Esophagus muscularis mucosa (tissue), 4 donors: ENCODE measurements around the gene GPR157. TPM values are rescaled to one million over a fixed set of nuclear protein-coding genes. Genes with fewer than 3 reads are reported as not detected.

Experiments used
- DNase-seq: peaks from one replicate; pipeline ENCODE4 v3.0.0-alpha.2; 2017; ENCODE audit errors: extremely low spot score
- H3K27ac ChIP-seq, 4 donors: fragments of 200-600 bp; sonication (generic); replicated peaks in 1 of 4; 1 replicate in 3 of 4; 2 replicates in 1 of 4; pipeline ENCODE4 v1.5.1; 2016 to 2019; ENCODE audit warnings: mild to moderate bottlenecking in 1 of 4
- H3K27me3 ChIP-seq, 4 donors: fragments of 200-600 bp; sonication (generic); one replicate each; pipeline versions ENCODE4 v1.5.1 to v1.6.0; 2016 to 2019
- H3K36me3 ChIP-seq, 4 donors: fragments of 200-600 bp; sonication (generic); one replicate each; pipeline ENCODE4 v1.5.1; 2016 to 2019
- H3K4me1 ChIP-seq, 4 donors: fragments of 200-600 bp; sonication (generic); one replicate each; pipeline ENCODE4 v1.5.1; 2016 to 2019
- H3K4me3 ChIP-seq, 4 donors: fragments of 200-600 bp; sonication (generic); 1 replicate in 2 of 4; 2 replicates in 2 of 4; pipeline ENCODE4 v1.5.1; 2016 to 2019; ENCODE audit warnings: mild to moderate bottlenecking in 4 of 4, moderate library complexity in 1 of 4
- H3K9me3 ChIP-seq, 4 donors: fragments of 200-600 bp; sonication (generic); 1 replicate in 3 of 4; 2 replicates in 1 of 4; pipeline ENCODE4 v1.5.1; 2016 to 2019
- CTCF ChIP-seq, 3 experiments: fragments of 200-600 bp in 2 of 3; fragments of 450-650 bp in 1 of 3; sonication (generic) in 2 of 3; IDR thresholded peaks; one replicate each; pipeline ENCODE4 v1.5.1; 2017 to 2019; ENCODE audit warnings: antibody characterized with exemption in 3 of 3, mild to moderate bottlenecking in 2 of 3, moderate library complexity in 1 of 3
- EP300 ChIP-seq: sonication (generic); formaldehyde crosslinking; IDR thresholded peaks from one replicate; pipeline ENCODE4 v1.6.1; 2017; ENCODE audit warnings: antibody characterized with exemption
- POLR2A ChIP-seq: fragments of 450-650 bp; IDR thresholded peaks from one replicate; pipeline ENCODE4 v1.6.1; 2017; ENCODE audit warnings: antibody characterized with exemption, moderate library complexity, mild to moderate bottlenecking, low read depth
- POLR2AphosphoS5 ChIP-seq, 2 donors: sonication (generic); formaldehyde crosslinking; IDR thresholded peaks; one replicate each; pipeline ENCODE4 v1.6.1; 2017; ENCODE audit warnings: antibody characterized with exemption in 2 of 2
- WGBS: methylation state at CpG from one replicate; pipeline ENCODE4 v1.1.5; 2018; 5-methylcytosine and 5-hydroxymethylcytosine counted together
- intact Hi-C: fragments of 100-400 bp; cut with DNase I; formaldehyde crosslinking; loops from one replicate; pipeline ENCODE4 v1.15.1; 2023
- total RNA-seq, 4 donors: library from RNA; depleted of rRNA; stranded (reverse); fragments of >200 nt; gene quantifications; one replicate each; pipeline versions ENCODE4 v1.1.0 to v1.2.1, GENCODE V29; 2016

GPR157 gene
- total RNA-seq, 4 donors from 2014 or later = 2.5 to 8.4 (median 3.8) TPM

- 75% methylated on average over 17 of the region's 19 CpGs for WGBS
- DNase-seq = no peak
- intact Hi-C loops = no loop called here
- Histone ChIP-seq H3K9me3 (no peaks in the 10 kb centered on the region), H3K27ac (no peak overlapping the region), H3K4me1 (peaks cover 0 to 13% (median 6%) of the 10 kb centered on the region in 4 donors), H3K27me3 (no peaks in the 10 kb centered on the region), H3K4me3 (no peak overlapping the region), H3K36me3 (no peaks in the 10 kb centered on the region)
- no peak for TF ChIP-seq POLR2A
- TF ChIP-seq CTCF (IDR thresholded peaks at IDR 0.05) = no peak
- TF ChIP-seq POLR2AphosphoS5 (IDR thresholded peaks at IDR 0.05) = no peak
- TF ChIP-seq EP300 = no peak
Measured at GRCh38 chr1:9078752-9079500, 50.0 kb downstream of the GPR157 start.

DNA sequence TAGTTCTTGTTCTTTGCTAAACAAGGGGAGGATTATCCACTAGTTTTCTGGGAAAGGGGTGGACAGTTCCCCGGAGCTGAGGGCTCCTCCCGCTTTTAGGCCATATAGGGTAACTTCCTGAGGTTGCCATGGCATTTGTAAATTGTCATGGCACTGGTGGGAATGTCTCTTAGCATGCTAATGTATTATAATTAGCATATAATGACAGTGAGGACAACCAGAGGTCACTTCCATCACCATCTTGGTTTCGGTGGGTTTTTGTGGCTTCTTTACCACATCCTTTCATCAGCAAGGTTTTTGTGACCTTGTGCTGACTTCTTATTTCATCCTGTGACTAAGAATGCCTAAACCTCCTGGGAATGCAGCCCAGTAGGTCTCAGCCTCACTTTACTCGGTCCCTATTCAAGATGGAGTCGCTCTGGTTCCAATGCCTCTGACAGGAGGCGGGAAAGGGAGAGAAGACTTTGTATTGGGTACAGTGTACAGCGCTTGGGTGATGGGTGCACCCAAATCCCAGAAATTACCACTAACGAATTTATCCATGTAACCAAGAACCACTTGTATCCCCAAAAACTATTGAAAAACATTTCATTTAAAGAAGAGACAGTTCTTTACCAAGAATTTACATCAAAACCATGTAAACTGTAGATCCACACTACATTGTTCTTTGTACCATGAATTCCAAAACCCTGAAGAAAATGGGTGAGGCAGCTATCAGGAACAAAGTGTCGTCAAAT, 50.7 kb downstream of the GPR157 start:
- Histone ChIP-seq H3K27ac (no peak overlapping the region), H3K36me3 (no peaks in the 10 kb centered on the region), H3K4me1 (peaks cover 0 to 13% (median 6%) of the 10 kb centered on the region in 4 donors), H3K9me3 (no peaks in the 10 kb centered on the region), H3K27me3 (no peaks in the 10 kb centered on the region), H3K4me3 (no peak overlapping the region)
- 82% methylated on average over 9 of the region's 9 CpGs for WGBS
- no peak for DNase-seq
- TF ChIP-seq POLR2AphosphoS5 (IDR thresholded peaks at IDR 0.05) = no peak
- intact Hi-C loops = no loop called here

- WGBS = 63% methylated on average over 5 of the region's 5 CpGs
- Histone ChIP-seq H3K27ac (no peak overlapping the region), H3K4me1 (peaks cover 0 to 22% (median 17%) of the 10 kb centered on the region in 4 donors), H3K4me3 (no peak overlapping the region), H3K9me3 (no peaks in the 10 kb centered on the region), H3K27me3 (no peaks in the 10 kb centered on the region), H3K36me3 (no peaks in the 10 kb centered on the region)
- intact Hi-C loops = no loop called here
- TF ChIP-seq POLR2A (no peak), CTCF (IDR thresholded peaks at IDR 0.05) (no peak), POLR2AphosphoS5 (IDR thresholded peaks at IDR 0.05) (no peak), EP300 (no peak)
- DNase-seq = no peak
Measured at GRCh38 chr1:9075022-9075421, 53.9 kb downstream of the GPR157 start.

- intact Hi-C loops = no loop called here
- peaks cover 15 to 40% (median 34%) of the 10 kb centered on the region in 4 donors for H3K4me1 ChIP-seq
- no peak for DNase-seq
- no peaks in the 10 kb centered on the region for H3K27me3 ChIP-seq
- TF ChIP-seq CTCF (IDR thresholded peaks at IDR 0.05) (no peak), EP300 (no peak), POLR2A (no peak), POLR2AphosphoS5 (IDR thresholded peaks at IDR 0.05) (no peak)
- H3K36me3 ChIP-seq = no peaks in the 10 kb centered on the region
- WGBS = 81% methylated on average over 3 of the region's 3 CpGs
- no peak overlapping the region for H3K27ac ChIP-seq
- H3K9me3 ChIP-seq = no peaks in the 10 kb centered on the region
- H3K4me3 ChIP-seq = no peak overlapping the region
Measured at GRCh38 chr1:9073143-9073542, 55.8 kb downstream of the GPR157 start.

DNA sequence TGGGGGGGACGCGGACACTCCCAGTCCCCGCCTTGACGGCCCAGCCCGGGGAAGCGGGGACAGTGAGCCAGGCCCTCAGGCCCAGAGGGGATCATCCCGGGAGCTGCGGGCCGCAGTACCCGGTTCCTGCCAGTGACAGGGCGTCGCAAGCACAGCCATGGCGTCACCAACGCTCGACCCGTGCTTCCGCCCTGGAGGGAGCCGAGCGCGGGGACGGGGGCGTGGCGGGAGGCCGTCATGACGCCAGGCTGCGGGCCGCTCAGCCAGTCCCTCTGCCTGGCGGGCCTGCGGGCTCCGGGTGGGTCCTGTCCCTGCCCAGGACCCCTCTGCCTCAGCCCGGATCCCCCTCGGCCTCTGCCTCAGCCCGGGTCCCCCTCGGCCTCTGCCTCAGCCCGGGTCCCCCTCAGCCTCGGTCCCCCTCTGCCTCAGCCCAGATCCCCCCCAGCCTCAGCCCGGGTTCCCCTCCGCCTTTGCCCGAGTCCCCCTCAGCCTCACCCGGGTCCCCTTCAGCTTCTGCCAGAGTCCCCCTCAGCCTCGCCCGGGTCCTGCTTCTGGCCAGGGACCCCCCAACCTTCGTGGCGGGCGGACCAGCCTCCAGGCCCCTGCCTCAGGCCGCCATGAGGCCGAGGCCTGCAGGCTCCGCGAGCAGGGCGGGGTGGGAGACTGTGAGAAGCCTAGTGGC, 57.2 kb downstream of the GPR157 start:
- WGBS = 72% methylated on average over 16 of the region's 50 CpGs
- no peaks in the 10 kb centered on the region for H3K36me3 ChIP-seq
- H3K9me3 ChIP-seq = no peaks in the 10 kb centered on the region
- H3K27me3 ChIP-seq = no peaks in the 10 kb centered on the region
- no peak for DNase-seq
- peak overlapping the region in 1 of 4 donors; percentile 86 for H3K27ac ChIP-seq
- H3K4me1 ChIP-seq = peaks cover 19 to 48% (median 38%) of the 10 kb centered on the region in 4 donors
- TF ChIP-seq POLR2AphosphoS5 (IDR thresholded peaks at IDR 0.05) (no peak), POLR2A (no peak), EP300 (no peak), CTCF (IDR thresholded peaks at IDR 0.05) (no peak)
- intact Hi-C loops = no loop called here
- peak overlapping the region in 1 of 4 donors; percentile 14 for H3K4me3 ChIP-seq
